Activated CD8-positive, alpha-beta memory T cell treated with anti-CD3 and anti-CD28 coated beads, Interleukin-2, amount 50 U/mL, for 4 hours (primary cell): Measurements from ENCODE around the gene COL8A2.
A peak's percentile ranks its signal among the peaks of the same experiment; 100 is the strongest.

Experiments used
- DNase-seq: peaks from one replicate; pipeline ENCODE4 v3.0.0-alpha.2; 2020

The COL8A2 gene

GRCh38 chr1:36157115-36157903, 32.3 kb upstream of the COL8A2 start:
- no peak for DNase-seq

GRCh38 chr1:36156329-36157114, 31.5 kb upstream of the COL8A2 start:
- DNase-seq: peak; percentile 57

GRCh38 chr1:36155408-36156328, 30.6 kb upstream of the COL8A2 start, which contains the start of gene MAP7D1:
TSS of gene MAP7D1 (plus strand) at chr1:36156160. CDS start at chr1:36156418, 258 bp downstream.
- DNase-seq: peak; percentile 88

GRCh38 chr1:36154765-36155407, 29.9 kb upstream of the COL8A2 start:
- no peak for DNase-seq

- no peak for DNase-seq
Measured at GRCh38 chr1:36154335-36154734, 29.3 kb upstream of the COL8A2 start.

- DNase-seq: no peak
Measured at GRCh38 chr1:36153476-36153875, 28.5 kb upstream of the COL8A2 start.

- peak; percentile 58 for DNase-seq
Measured at GRCh38 chr1:36151845-36152203, 26.8 kb upstream of the COL8A2 start.

- no peak for DNase-seq
Measured at GRCh38 chr1:36151134-36151844, 26.3 kb upstream of the COL8A2 start.

GRCh38 chr1:36150296-36151133, 25.5 kb upstream of the COL8A2 start:
- DNase-seq: peak; percentile 68

GRCh38 chr1:36149973-36150295, 24.9 kb upstream of the COL8A2 start:
- no peak for DNase-seq

- peak; percentile 99 for DNase-seq
Measured at GRCh38 chr1:36149237-36149972, 24.4 kb upstream of the COL8A2 start, which contains the start of gene TRAPPC3. TSS of gene TRAPPC3 (minus strand) at chr1:36149486. CDS start at chr1:36149378, 108 bp downstream.

- no peak for DNase-seq
Measured at GRCh38 chr1:36148821-36149236, 23.8 kb upstream of the COL8A2 start.

- DNase-seq: no peak
Measured at GRCh38 chr1:36144413-36144812, 19.4 kb upstream of the COL8A2 start.

GRCh38 chr1:36143424-36143823, 18.4 kb upstream of the COL8A2 start:
- DNase-seq: no peak

GRCh38 chr1:36142121-36142520, 17.1 kb upstream of the COL8A2 start:
- no peak for DNase-seq

GRCh38 chr1:36139521-36139920, 14.5 kb upstream of the COL8A2 start:
- DNase-seq: no peak

GRCh38 chr1:36137776-36138175, 12.8 kb upstream of the COL8A2 start:
- no peak for DNase-seq

GRCh38 chr1:36137226-36137625, 12.2 kb upstream of the COL8A2 start:
- DNase-seq: no peak

GRCh38 chr1:36136535-36136934, 11.5 kb upstream of the COL8A2 start:
- DNase-seq: no peak

GRCh38 chr1:36135796-36136195, 10.8 kb upstream of the COL8A2 start:
- no peak for DNase-seq
